ENCODE data around the gene AGAP1.

GRCh38 chr2:235606004-235606715 is 112.3 kb downstream of the AGAP1 start:
- TF ChIP-seq CTCF (IDR thresholded peaks at IDR 0.05) (no peak), POLR2AphosphoS5 (IDR thresholded peaks at IDR 0.05; ENCODE audit: insufficient read depth in 1 of 2, low read depth in 1 of 2) (no peak), POLR2A (IDR thresholded peaks at IDR 0.05) (no peak)

Data from vagina (tissue), 2 donors.